Erythroblast (primary cell): Measurements from ENCODE around the gene GNG7.

Experiments
- GATA1 ChIP-seq: IDR thresholded peaks from 2 replicates; pipeline ENCODE4 v1.6.1; 2011; ENCODE audit warnings: low read depth, mild to moderate bottlenecking, control low read depth, low read length, moderate library complexity
- POLR2A ChIP-seq: IDR thresholded peaks from 2 replicates; pipeline ENCODE4 v1.6.1; 2011; ENCODE audit warnings: mild to moderate bottlenecking, low read length

DNA sequence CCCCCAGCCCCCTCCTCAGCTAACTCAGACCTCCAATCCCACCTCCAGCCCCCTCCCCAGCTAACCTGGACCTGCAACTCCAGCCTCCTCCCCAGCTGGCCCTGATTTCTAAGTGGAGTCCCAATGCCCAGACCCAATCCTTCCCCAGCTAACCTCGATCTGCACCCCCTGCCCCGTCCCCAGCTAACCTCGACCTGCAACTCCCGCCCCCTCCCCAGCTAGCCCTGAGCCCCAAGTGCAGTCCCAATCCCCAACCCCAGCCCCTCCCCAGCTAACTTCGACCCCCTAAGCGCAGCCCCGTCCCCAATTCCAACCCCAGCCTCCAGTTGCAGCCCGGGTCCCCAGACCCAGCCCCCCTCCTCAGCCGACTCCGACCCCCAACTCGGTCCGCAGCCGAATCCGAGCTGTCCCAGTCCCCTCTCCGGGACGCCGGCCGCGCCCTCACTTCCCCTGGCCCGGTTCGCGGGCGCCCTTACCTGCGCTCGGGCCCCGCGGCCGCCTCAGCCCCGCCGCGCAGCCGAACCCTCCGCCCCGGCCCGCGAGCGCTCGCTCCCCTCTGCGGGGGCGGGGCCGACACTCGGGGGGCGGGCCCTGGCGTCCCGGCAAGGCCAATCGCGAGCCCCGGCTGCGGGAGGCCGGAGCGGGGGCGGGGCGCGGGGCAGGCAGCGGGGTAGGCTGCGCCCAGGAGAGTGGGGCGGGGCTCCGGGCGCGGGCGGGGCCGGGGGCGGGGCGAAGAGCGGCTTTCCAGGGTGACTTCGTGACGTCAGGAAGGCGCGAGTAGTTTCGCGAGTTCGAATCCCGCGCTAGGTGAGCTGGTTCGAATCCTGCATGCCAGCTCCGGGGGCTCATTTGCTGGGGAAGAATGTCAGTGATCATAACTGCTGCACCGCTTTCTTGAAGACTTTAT lies at the start of gene GNG7:
- no peak for TF ChIP-seq POLR2A
- no peak for TF ChIP-seq GATA1
